ENCODE results near the gene CAPZA2. TPM values are rescaled to one million over a fixed set of nuclear protein-coding genes. Genes with fewer than 3 reads are reported as not detected.

Gene CAPZA2
- total and polyA plus RNA-seq, 2 donors from 2014 or later = 130 to 295 TPM

DNA sequence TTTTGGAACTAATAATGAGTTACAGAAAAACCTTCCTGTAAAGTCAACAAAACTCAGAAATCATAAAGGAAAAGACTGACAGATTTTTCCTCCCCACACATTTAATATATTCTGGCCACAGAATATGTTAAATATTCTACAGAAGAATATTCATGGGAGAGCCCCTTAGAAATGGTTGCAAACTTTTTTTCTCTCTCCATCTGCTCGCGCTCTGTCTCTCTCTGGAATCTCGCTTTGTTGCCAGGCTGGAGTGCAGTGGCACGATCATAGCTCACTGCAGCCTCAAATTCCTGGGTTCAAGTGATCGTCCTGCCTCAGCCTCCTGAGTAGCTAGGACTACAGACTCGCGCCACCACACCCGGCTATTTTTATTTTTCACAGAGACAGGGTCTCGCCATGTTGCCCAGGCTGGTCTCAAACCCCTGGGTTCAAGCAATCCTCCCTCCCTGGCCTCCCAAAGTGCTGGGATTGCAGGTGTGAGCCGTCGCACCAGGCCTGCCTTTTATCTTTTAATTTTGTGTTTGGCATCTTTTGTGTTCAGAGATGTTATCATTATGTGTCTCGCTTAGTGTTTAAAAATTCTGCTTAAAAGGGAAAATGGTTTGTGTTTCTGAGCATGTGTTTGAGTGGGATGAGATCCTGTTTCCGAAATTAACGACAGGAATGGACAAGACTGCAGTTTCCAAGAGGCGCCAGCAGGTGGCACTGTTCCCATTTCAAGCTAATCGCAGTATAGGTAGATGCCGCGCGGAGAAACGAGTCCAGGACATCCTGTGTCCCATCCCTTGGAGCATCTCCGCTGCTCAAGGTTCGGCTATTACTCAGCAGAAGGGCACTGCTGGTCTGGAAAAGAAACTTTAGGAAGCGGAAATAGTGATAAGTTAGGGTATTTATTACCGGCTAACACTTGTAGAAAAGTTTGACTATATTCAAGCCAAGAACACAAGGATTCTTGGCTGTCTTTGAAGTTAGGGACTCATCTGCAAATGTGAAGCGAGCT, 67.8 kb downstream of the CAPZA2 start:
- no peaks in the 10 kb centered on the region for H3K9me3 ChIP-seq (ENCODE audit: control insufficient read depth in 2 of 3, insufficient read depth in 1 of 3, low read length in 3 of 3)
- H3K36me3 ChIP-seq (ENCODE audit: control insufficient read depth in 2 of 3, insufficient read depth in 3 of 3, low read length in 3 of 3) = no peaks in the 10 kb centered on the region
- TF ChIP-seq, protein P1, sequence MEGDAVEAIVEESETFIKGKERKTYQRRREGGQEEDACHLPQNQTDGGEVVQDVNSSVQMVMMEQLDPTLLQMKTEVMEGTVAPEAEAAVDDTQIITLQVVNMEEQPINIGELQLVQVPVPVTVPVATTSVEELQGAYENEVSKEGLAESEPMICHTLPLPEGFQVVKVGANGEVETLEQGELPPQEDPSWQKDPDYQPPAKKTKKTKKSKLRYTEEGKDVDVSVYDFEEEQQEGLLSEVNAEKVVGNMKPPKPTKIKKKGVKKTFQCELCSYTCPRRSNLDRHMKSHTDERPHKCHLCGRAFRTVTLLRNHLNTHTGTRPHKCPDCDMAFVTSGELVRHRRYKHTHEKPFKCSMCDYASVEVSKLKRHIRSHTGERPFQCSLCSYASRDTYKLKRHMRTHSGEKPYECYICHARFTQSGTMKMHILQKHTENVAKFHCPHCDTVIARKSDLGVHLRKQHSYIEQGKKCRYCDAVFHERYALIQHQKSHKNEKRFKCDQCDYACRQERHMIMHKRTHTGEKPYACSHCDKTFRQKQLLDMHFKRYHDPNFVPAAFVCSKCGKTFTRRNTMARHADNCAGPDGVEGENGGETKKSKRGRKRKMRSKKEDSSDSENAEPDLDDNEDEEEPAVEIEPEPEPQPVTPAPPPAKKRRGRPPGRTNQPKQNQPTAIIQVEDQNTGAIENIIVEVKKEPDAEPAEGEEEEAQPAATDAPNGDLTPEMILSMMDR (IDR thresholded peaks at IDR 0.05; ENCODE audit: borderline replicate concordance, extremely low read depth, insufficient read depth) = peak; percentile 94
- no peak overlapping the region for H3K27ac ChIP-seq (ENCODE audit: low read depth in 2 of 2, low read length in 2 of 2)
- no peak overlapping the region for H3K9ac ChIP-seq (ENCODE audit: low read length in 3 of 3)
- DNase-seq (peak; percentile 77 to 89 (median 86)), FAIRE-seq (no peak)
- no peak overlapping the region for H3K4me3 ChIP-seq (ENCODE audit: low read length in 3 of 3)
- intact Hi-C loops (cut with DNase I) = loop anchor here (5.0 kb wide), 1 partner anchor 197 kb away; no protein-coding TSS in a partner anchor
- peaks cover 0 to 4% (median 0%) of the 10 kb centered on the region in 3 donors for H3K4me1 ChIP-seq (ENCODE audit: control insufficient read depth in 2 of 3, insufficient read depth in 2 of 3, low read depth in 1 of 3, low read length in 3 of 3)
- no peaks in the 10 kb centered on the region for H3K27me3 ChIP-seq (ENCODE audit: control insufficient read depth, insufficient read depth, low read length)

DNA sequence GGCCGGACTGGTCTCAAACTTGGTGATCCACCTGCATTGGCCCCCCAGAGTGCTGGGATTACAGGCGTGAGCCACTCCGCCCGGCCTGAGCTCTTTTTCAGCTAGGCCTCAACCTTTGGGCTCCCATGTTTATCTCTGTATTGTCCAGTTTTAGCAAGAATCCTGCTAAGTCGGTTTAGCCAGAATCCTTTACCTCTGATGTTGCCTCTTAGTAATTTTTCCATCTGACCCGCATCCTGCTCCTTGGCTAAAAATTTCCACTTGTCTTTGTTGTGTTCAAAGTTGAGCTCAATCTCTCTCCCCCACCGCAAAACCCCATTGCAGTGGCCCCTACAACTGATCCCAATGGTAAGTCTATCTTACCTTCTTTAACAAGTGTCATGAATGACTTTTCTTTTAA, 70.2 kb downstream of the CAPZA2 start:
- Histone ChIP-seq H3K9me3 (ENCODE audit: control insufficient read depth in 2 of 3, insufficient read depth in 1 of 3, low read length in 3 of 3) (no peaks in the 10 kb centered on the region), H3K36me3 (ENCODE audit: control insufficient read depth in 2 of 3, insufficient read depth in 3 of 3, low read length in 3 of 3) (no peaks in the 10 kb centered on the region), H3K9ac (ENCODE audit: low read length in 3 of 3) (no peak overlapping the region), H3K4me3 (ENCODE audit: low read length in 3 of 3) (no peak overlapping the region), H3K4me1 (ENCODE audit: control insufficient read depth in 2 of 3, insufficient read depth in 2 of 3, low read depth in 1 of 3, low read length in 3 of 3) (peaks cover 0 to 4% (median 0%) of the 10 kb centered on the region in 3 donors), H3K27me3 (ENCODE audit: control insufficient read depth, insufficient read depth, low read length) (no peaks in the 10 kb centered on the region), H3K27ac (ENCODE audit: low read depth in 2 of 2, low read length in 2 of 2) (no peak overlapping the region)
- no peak for DNase-seq
- FAIRE-seq = no peak
- TF ChIP-seq, protein P1 (IDR thresholded peaks at IDR 0.05; ENCODE audit: borderline replicate concordance, extremely low read depth, insufficient read depth) = no peak
- intact Hi-C loops (cut with DNase I) = loop anchor here (5.0 kb wide), 1 partner anchor 195 kb away; no protein-coding TSS in a partner anchor

DNA sequence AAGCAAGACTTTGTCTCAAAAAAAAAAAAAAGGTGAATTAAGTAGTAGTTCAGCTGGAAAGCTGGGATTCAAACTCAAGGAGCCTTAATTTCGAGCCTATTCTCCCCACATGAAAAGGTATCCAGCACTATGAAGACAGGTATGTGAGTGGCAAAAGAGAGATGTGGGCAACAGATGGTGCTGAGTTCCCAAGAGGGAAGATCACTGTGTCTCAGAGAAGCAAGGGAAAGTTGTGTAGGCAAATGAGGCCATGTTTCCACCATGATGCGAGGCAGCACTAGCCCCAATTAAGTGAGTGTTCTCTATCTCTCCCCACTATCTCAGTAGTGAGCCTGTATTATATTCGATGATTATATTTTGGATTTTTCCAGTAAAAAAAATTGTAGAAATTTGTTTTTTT, 71.1 kb downstream of the CAPZA2 start:
- H3K36me3 ChIP-seq (ENCODE audit: control insufficient read depth in 2 of 3, insufficient read depth in 3 of 3, low read length in 3 of 3) = no peaks in the 10 kb centered on the region
- no peaks in the 10 kb centered on the region for H3K27me3 ChIP-seq (ENCODE audit: control insufficient read depth, insufficient read depth, low read length)
- peaks cover 0 to 4% (median 0%) of the 10 kb centered on the region in 3 donors for H3K4me1 ChIP-seq (ENCODE audit: control insufficient read depth in 2 of 3, insufficient read depth in 2 of 3, low read depth in 1 of 3, low read length in 3 of 3)
- no peak for DNase-seq
- intact Hi-C loops (cut with DNase I) = loop anchor here (5.0 kb wide), 1 partner anchor 194 kb away; no protein-coding TSS in a partner anchor
- no peak overlapping the region for H3K9ac ChIP-seq (ENCODE audit: low read length in 3 of 3)
- no peak overlapping the region for H3K27ac ChIP-seq (ENCODE audit: low read depth in 2 of 2, low read length in 2 of 2)
- no peak for FAIRE-seq
- no peaks in the 10 kb centered on the region for H3K9me3 ChIP-seq (ENCODE audit: control insufficient read depth in 2 of 3, insufficient read depth in 1 of 3, low read length in 3 of 3)
- TF ChIP-seq, protein P1 (IDR thresholded peaks at IDR 0.05; ENCODE audit: borderline replicate concordance, extremely low read depth, insufficient read depth) = no peak
- no peak overlapping the region for H3K4me3 ChIP-seq (ENCODE audit: low read length in 3 of 3)

Measured in kidney (tissue), 14 donors.